Smooth muscle cell (in vitro differentiated cells): ENCODE results near the gene SEC14L5. TPM values are rescaled to one million over a fixed set of nuclear protein-coding genes. Genes with fewer than 3 reads are reported as not detected.

ENCODE experiments used
- DNase-seq: peaks from one replicate; lab custom pipeline; 2025; ENCODE audit not compliant: unreplicated experiment; lab: John Stamatoyannopoulos, UW
- H2AFZ ChIP-seq: fragments of 200-600 bp; sonication (generic); 2 replicates; pipeline ENCODE4 v1.6.0; 2016; ENCODE audit warnings: antibody characterized with exemption, low read depth, mild to moderate bottlenecking
- H3F3A ChIP-seq: fragments of 200-600 bp; sonication (generic); 2 replicates; pipeline ENCODE4 v1.6.0; 2017; ENCODE audit warnings: antibody characterized with exemption, low read depth
- H3K27ac ChIP-seq: fragments of 200-600 bp; sonication (generic); 2 replicates; pipeline ENCODE4 v1.5.1; 2016; ENCODE audit warnings: low read depth, mild to moderate bottlenecking
- H3K27me3 ChIP-seq: fragments of 200-600 bp; sonication (generic); 2 replicates; pipeline ENCODE4 v1.6.1; 2016; ENCODE audit warnings: low read depth, mild to moderate bottlenecking
- H3K36me3 ChIP-seq: fragments of 200-600 bp; sonication (generic); 2 replicates; pipeline ENCODE4 v1.5.1; 2016; ENCODE audit warnings: low read depth
- H3K4me1 ChIP-seq: fragments of 200-600 bp; sonication (generic); 2 replicates; pipeline ENCODE4 v1.5.1; 2016; ENCODE audit warnings: low read depth
- H3K4me2 ChIP-seq: fragments of 200-600 bp; sonication (generic); 2 replicates; pipeline ENCODE4 v1.6.0; 2016; ENCODE audit warnings: mild to moderate bottlenecking
- H3K4me3 ChIP-seq: fragments of 200-600 bp; sonication (generic); 2 replicates; pipeline ENCODE4 v1.5.1; 2016; ENCODE audit warnings: mild to moderate bottlenecking
- H3K79me2 ChIP-seq: fragments of 200-600 bp; sonication (generic); 2 replicates; pipeline ENCODE4 v1.6.0; 2016; ENCODE audit warnings: low read depth, mild to moderate bottlenecking
- H3K9ac ChIP-seq: fragments of 200-600 bp; sonication (generic); 2 replicates; pipeline ENCODE4 v1.6.0; 2016; ENCODE audit warnings: low read depth
- H3K9me3 ChIP-seq: fragments of 200-600 bp; sonication (generic); replicated peaks from 2 replicates; pipeline ENCODE4 v1.5.1; 2016; ENCODE audit warnings: low read depth
- H4K20me1 ChIP-seq: fragments of 200-600 bp; sonication (generic); 2 replicates; pipeline ENCODE4 v1.6.0; 2016; ENCODE audit warnings: low read depth
- WGBS: methylation state at CpG from one replicate; pipeline ENCODE4 v1.1.7; 2016; ENCODE audit warnings: low lambda C conversion rate; 5-methylcytosine and 5-hydroxymethylcytosine counted together
- polyA plus RNA-seq: library from polyadenylated mRNA; unstranded; fragments of >200 nt; fragmentation: Nextera tagmentation; extraction: Ambion mirVana; gene quantifications from 2 replicates; pipeline ENCODE4 v1.2.1, GENCODE V29; 2016
- total RNA-seq: library from RNA; depleted of rRNA; stranded (reverse); fragments of >200 nt; gene quantifications from 2 replicates; pipeline ENCODE4 v1.2.3, GENCODE V29; 2014
- TF ChIP-seq, protein P1 (sequence below): fragments of 200-600 bp; sonication (generic); IDR thresholded peaks from 2 replicates; pipeline ENCODE4 v1.5.1; 2017; ENCODE audit warnings: borderline replicate concordance, mild to moderate bottlenecking, antibody characterized with exemption; ENCODE audit not compliant: insufficient read depth, poor library complexity, severe bottlenecking

Gene SEC14L5
- total and polyA plus RNA-seq, 2 experiments from 2014 or later: not detected

DNA sequence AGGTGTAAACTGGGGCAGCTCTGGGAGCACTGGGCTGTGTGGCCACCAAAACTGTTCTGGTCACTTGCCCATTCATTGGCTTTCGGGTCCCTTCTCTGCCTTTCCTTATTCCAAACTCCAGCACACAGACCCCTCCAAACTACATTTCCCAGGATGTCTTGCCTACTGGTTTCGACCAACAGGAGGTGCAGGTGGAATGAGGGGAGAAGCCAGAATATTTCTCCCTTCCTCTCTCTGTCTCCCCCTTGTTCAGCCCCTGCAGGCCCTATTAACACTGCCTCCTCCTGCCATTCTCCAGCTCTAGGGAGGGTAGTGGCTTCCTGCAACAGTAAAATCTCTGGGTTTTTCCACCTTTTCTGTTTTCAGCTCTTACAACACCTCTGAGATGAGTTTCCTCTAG, 88.8 kb downstream of the SEC14L5 start:
- no peaks in the 10 kb centered on the region for H4K20me1 ChIP-seq
- WGBS: 87% methylated on average over 2 of the region's 2 CpGs
- H3F3A ChIP-seq: no peaks in the 10 kb centered on the region
- no peaks in the 10 kb centered on the region for H3K9me3 ChIP-seq
- H3K9ac ChIP-seq: no peak overlapping the region
- H3K27me3 ChIP-seq: no peaks in the 10 kb centered on the region
- no peak overlapping the region for H3K4me3 ChIP-seq
- no peaks in the 10 kb centered on the region for H3K79me2 ChIP-seq
- no peak overlapping the region for H2AFZ ChIP-seq
- no peaks in the 10 kb centered on the region for H3K36me3 ChIP-seq
- H3K4me1 ChIP-seq: no peaks in the 10 kb centered on the region
- no peak overlapping the region for H3K4me2 ChIP-seq
- no peak overlapping the region for H3K27ac ChIP-seq
- DNase-seq: no peak
- TF ChIP-seq, protein P1, sequence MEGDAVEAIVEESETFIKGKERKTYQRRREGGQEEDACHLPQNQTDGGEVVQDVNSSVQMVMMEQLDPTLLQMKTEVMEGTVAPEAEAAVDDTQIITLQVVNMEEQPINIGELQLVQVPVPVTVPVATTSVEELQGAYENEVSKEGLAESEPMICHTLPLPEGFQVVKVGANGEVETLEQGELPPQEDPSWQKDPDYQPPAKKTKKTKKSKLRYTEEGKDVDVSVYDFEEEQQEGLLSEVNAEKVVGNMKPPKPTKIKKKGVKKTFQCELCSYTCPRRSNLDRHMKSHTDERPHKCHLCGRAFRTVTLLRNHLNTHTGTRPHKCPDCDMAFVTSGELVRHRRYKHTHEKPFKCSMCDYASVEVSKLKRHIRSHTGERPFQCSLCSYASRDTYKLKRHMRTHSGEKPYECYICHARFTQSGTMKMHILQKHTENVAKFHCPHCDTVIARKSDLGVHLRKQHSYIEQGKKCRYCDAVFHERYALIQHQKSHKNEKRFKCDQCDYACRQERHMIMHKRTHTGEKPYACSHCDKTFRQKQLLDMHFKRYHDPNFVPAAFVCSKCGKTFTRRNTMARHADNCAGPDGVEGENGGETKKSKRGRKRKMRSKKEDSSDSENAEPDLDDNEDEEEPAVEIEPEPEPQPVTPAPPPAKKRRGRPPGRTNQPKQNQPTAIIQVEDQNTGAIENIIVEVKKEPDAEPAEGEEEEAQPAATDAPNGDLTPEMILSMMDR: no peak

DNA sequence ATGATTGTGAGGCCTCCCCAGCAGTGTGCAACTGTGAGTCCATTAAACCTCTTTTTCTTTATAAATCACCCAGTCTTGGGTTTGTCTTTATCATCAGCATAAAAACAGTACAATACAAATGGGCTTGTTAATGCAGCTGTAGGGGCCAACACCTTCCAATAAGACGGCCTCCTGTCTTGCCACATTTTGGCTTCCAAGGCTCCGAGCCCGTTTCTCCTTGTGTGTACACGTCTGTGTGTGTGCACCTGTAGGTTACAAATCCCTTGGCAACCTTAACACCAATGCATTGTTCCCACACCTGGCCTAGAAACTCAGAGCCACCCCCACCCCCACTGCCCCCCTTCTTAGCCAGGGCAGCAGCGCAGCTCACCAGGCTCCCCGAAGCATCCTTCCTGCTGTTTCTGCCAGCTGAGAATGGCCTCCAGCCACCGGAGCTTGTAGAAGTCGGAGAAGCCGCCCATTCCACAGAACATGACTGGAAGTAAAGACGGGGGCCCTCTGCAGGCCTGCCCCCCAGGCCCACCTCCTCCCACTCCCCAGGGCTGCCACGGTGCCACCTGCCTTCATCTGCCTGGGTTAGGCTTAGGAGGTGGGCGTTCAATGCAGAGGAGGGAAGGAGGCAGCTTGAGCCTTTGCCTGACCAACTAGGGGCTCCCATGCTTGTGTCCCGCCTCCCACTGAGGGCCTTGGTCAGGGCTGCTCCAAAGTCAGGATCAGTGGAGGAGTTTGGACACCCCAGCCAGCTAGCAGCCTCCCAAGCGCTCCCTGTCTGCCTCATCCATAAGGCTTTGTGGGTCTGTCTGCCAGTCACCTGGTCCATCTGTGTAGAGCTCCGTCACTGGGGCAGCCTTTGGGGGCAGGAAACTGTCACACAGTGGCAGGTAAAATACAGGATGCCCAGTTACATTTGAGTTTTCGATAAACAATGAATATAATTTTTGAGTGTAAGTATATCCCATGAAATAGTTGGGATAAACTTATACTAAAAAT, 97.0 kb downstream of the SEC14L5 start:
- Histone ChIP-seq H3K9me3 (no peaks in the 10 kb centered on the region), H3K4me2 (no peak overlapping the region), H4K20me1 (no peaks in the 10 kb centered on the region), H3K27ac (no peak overlapping the region), H3K36me3 (no peaks in the 10 kb centered on the region), H3K9ac (no peak overlapping the region), H3K4me1 (peaks cover 9% of the 10 kb centered on the region), H3K4me3 (no peak overlapping the region), H3K79me2 (no peaks in the 10 kb centered on the region), H2AFZ (no peak overlapping the region), H3K27me3 (no peaks in the 10 kb centered on the region), H3F3A (no peaks in the 10 kb centered on the region)
- WGBS: 91% methylated on average over 16 of the region's 16 CpGs
- DNase-seq: no peak
- TF ChIP-seq, protein P1: no peak

DNA sequence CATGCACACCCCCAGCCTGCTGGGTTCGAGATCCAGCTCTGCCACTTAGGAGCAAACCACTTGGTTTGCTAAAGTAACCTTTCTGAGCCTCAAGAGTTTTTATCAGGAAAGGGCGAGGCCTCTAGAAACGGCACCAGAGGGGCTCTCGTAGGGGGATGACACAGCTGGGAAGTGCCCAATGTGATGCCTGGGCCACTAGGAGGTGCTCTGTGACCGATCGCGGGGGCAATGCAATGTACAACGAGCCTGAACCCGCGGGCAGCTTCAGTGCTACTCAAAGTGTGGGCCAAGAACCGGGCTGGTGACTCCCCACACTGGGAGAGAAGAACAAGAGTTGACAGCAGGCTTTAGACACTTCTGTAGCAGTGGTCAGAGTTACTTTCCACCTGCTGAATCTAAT, 98.2 kb downstream of the SEC14L5 start:
- WGBS: 25% methylated on average over 11 of the region's 11 CpGs
- Histone ChIP-seq H3K9ac (no peak overlapping the region), H3K27ac (no peak overlapping the region), H3K4me1 (peaks cover 9% of the 10 kb centered on the region), H3K4me3 (no peak overlapping the region), H3F3A (no peaks in the 10 kb centered on the region), H3K9me3 (no peaks in the 10 kb centered on the region), H3K27me3 (no peaks in the 10 kb centered on the region), H4K20me1 (no peaks in the 10 kb centered on the region), H3K79me2 (no peaks in the 10 kb centered on the region), H2AFZ (no peak overlapping the region), H3K36me3 (no peaks in the 10 kb centered on the region), H3K4me2 (no peak overlapping the region)
- TF ChIP-seq, protein P1: peak; percentile 30
- DNase-seq: no peak
